WTC11 (cell line): ENCODE results near the gene SHFL. TPM values are rescaled to one million over a fixed set of nuclear protein-coding genes. Genes with fewer than 3 reads are reported as not detected.
A peak's percentile ranks its signal among the peaks of the same experiment; 100 is the strongest.

Experiments
- ATAC-seq: fragments of 200-7000 bp; cut with Tn5 transposase; 2 replicates; pipeline ENCODE4 v1.10.0; 2021; ENCODE audit warnings: mild to moderate bottlenecking, moderate library complexity
- CTCF ChIA-PET: fragments of 300-600 bp; sonication (Branson Sonifier 250); formaldehyde crosslinking; loops from one replicate; lab custom pipeline; 2021; ENCODE audit warnings: antibody characterized with exemption; lab: Charles Lee
- POLR2A ChIA-PET: fragments of 350-600 bp; sonication (Branson Sonifier 250); formaldehyde crosslinking; loops from one replicate; lab custom pipeline; 2021; ENCODE audit warnings: antibody characterized with exemption; lab: Charles Lee
- DNase-seq: peaks from one replicate; pipeline ENCODE4 v3.0.0; 2021; ENCODE audit warnings: low spot score
- H3K27ac Mint-ChIP-seq: 2 replicates; pipeline ENCODE4 v1.8.0; 2021; ENCODE audit warnings: mixed read lengths
- H3K27me3 Mint-ChIP-seq: 2 replicates; pipeline ENCODE4 v1.8.0; 2021; ENCODE audit warnings: low read depth, mild to moderate bottlenecking, moderate library complexity, mixed read lengths
- H3K36me3 Mint-ChIP-seq: 2 replicates; pipeline ENCODE4 v1.8.0; 2021; ENCODE audit warnings: mixed read lengths
- H3K4me1 Mint-ChIP-seq: 2 replicates; pipeline ENCODE4 v1.8.0; 2022; ENCODE audit warnings: mixed read lengths
- H3K4me3 Mint-ChIP-seq: 2 replicates; pipeline ENCODE4 v1.8.0; 2021; ENCODE audit warnings: mild to moderate bottlenecking, moderate library complexity, mixed read lengths
- H3K9me3 Mint-ChIP-seq: 2 replicates; pipeline ENCODE4 v1.8.0; 2021; ENCODE audit warnings: mixed read lengths
- CREB1 ChIP-seq: sonication (generic); formaldehyde crosslinking; IDR thresholded peaks from 2 replicates; pipeline ENCODE4 v1.8.0; 2023; ENCODE audit warnings: mild to moderate bottlenecking, missing genetic modification reagents
- CREM ChIP-seq: sonication (generic); formaldehyde crosslinking; IDR thresholded peaks from 2 replicates; pipeline ENCODE4 v1.8.1; 2022; ENCODE audit warnings: mild to moderate bottlenecking, missing genetic modification reagents, moderate library complexity
- EMX1 ChIP-seq: fragments of 250-450 bp; sonication (Bioruptor Pico); IDR thresholded peaks from 2 replicates; pipeline ENCODE4 v1.8.0; 2021; ENCODE audit warnings: mild to moderate bottlenecking
- GTF2I ChIP-seq: fragments of 250-450 bp; sonication (Bioruptor Pico); conservative IDR thresholded peaks from 2 replicates; pipeline ENCODE4 v1.4.0; 2021; ENCODE audit warnings: mild to moderate bottlenecking
- JUN ChIP-seq: sonication (generic); formaldehyde crosslinking; IDR thresholded peaks from 2 replicates; pipeline ENCODE4 v1.8.0; 2023; ENCODE audit warnings: mild to moderate bottlenecking, missing genetic modification reagents
- OVOL2 ChIP-seq: fragments of 250-450 bp; sonication (Bioruptor Pico); IDR thresholded peaks from 2 replicates; pipeline ENCODE4 v1.9.0; 2021; ENCODE audit warnings: mild to moderate bottlenecking, borderline replicate concordance
- TCF7 ChIP-seq: sonication (generic); formaldehyde crosslinking; IDR thresholded peaks from 2 replicates; pipeline ENCODE4 v1.8.0; 2022; ENCODE audit warnings: mild to moderate bottlenecking, low read depth, missing genetic modification reagents, moderate library complexity
- ZNF671 ChIP-seq: fragments of 250-450 bp; sonication (Bioruptor Pico); IDR thresholded peaks from 2 replicates; pipeline ENCODE4 v1.8.0; 2021; ENCODE audit warnings: mild to moderate bottlenecking
- total RNA-seq: library from RNA; stranded (reverse); gene quantifications from 3 replicates; pipeline ENCODE4 v1.2.3, GENCODE V29; 2021
- TF ChIP-seq, protein P1 (sequence below): fragments of 250-450 bp; sonication (Bioruptor Pico); IDR thresholded peaks from 2 replicates; pipeline ENCODE4 v1.8.0; 2021; ENCODE audit warnings: mild to moderate bottlenecking
- TF ChIP-seq, protein P2 (sequence below): fragments of 250-450 bp; sonication (Bioruptor Pico); IDR thresholded peaks from 2 replicates; pipeline ENCODE4 v1.9.0; 2021; ENCODE audit warnings: mild to moderate bottlenecking
- TF ChIP-seq, protein P3 (sequence below): sonication (generic); formaldehyde crosslinking; IDR thresholded peaks from 2 replicates; pipeline ENCODE4 v1.8.1; 2023; ENCODE audit warnings: mild to moderate bottlenecking, missing genetic modification reagents
- TF ChIP-seq, protein P4 (sequence below): sonication (generic); formaldehyde crosslinking; IDR thresholded peaks from 2 replicates; pipeline ENCODE4 v1.8.1; 2022; ENCODE audit warnings: low read depth, mild to moderate bottlenecking, moderate library complexity, missing genetic modification reagents, borderline replicate concordance
- TF ChIP-seq, protein P5 (sequence below): sonication (generic); formaldehyde crosslinking; IDR thresholded peaks from 2 replicates; pipeline ENCODE4 v1.8.0; 2022; ENCODE audit warnings: mild to moderate bottlenecking, missing genetic modification reagents

The SHFL gene
- total RNA-seq, 1 experiment from 2014 or later, result 22.5 TPM

DNA sequence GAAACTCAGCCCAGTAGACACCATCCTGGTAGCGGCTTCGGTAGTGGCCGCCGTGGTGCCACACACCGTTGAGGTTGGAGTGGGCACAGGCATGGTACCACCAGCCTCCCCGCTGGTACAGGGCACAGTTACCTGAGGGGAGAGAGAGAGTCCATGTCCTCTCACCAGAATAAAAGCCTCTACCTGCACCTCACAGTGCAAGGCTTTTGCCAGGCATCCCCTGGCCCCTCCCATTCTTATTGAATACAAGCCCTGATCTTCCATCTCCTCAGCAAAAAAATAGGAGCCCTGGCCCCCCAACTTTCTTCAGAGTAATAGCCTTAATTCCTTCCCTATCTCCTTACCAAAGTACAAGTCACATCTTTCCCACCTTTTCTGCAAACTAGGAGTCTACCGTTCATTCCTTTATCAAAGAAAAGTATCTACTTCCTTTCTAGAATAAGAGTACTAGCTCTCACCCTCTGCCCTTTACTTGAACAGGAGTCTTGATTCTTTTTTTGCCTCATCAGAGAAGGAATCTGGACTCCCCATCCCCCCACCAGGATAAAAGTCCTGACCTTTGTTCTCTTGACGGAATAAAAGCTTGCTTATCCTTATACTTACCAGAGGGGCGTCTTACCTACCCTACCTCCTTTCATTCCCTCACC lies 6.7 kb downstream of the SHFL start:
- Mint-ChIP-seq H3K9me3 (no peaks in the 10 kb centered on the region), H3K36me3 (peaks cover 14% of the 10 kb centered on the region), H3K27ac (no peak overlapping the region), H3K4me3 (no peak overlapping the region), H3K4me1 (no peaks in the 10 kb centered on the region), H3K27me3 (peaks cover 40% of the 10 kb centered on the region)
- POLR2A ChIA-PET, result interaction anchor here (0.6 kb wide), 1 partner anchor 1024 kb away, joined by 7 read pairs; no protein-coding TSS in a partner anchor
- TF ChIP-seq GTF2I (CRISPR knock-in tag), result peak; percentile 83; the same call in 1 of the 2 replicates
- TF ChIP-seq, protein P1, sequence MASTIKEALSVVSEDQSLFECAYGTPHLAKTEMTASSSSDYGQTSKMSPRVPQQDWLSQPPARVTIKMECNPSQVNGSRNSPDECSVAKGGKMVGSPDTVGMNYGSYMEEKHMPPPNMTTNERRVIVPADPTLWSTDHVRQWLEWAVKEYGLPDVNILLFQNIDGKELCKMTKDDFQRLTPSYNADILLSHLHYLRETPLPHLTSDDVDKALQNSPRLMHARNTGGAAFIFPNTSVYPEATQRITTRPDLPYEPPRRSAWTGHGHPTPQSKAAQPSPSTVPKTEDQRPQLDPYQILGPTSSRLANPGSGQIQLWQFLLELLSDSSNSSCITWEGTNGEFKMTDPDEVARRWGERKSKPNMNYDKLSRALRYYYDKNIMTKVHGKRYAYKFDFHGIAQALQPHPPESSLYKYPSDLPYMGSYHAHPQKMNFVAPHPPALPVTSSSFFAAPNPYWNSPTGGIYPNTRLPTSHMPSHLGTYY (CRISPR knock-in tag), result no peak
- ATAC-seq (no peak), DNase-seq (no peak)
- CTCF ChIA-PET, result no interaction called here

DNA sequence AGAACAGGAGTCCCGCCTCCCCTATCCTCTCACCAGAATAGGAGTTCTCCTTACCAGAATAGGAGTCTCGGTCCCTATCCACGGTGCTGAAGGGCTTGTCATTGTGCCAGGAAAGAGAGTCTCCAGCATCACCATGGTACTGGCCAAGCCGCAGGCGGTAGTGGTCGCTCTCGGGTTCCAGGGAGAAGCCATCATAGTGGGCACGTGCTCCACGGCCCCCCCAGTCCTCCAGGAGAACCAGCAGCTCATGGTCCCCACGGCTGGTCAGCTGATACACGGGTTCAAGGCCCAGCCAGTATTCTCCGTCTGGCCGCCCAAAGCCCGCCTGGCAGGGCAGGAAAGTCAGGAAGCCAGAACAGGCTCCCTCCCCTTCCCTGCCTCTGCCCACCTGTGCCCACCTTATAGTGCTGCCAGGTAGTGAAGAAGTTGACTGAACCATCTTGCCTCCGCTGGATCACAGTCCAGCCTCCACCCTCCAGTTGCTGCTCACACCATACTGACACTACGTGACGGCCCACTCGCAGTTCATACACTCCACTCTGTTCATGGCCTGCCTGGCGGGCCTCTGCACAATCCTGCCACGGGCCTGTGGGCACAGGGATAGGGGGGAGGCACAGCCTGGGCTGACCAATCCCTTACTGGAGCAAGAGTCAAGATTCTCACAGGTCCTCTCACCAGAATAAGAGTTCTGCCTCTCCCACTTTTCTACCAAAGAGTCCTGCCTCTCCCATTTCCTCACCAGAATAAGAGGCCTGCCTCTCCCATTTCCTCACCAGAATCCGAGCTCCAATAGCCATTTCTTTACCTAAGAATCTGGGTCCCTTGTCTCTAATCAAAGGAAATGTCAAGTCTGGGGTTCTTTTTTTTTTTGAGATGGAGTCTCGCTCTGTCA lies 7.4 kb downstream of the SHFL start:
- H3K27ac Mint-ChIP-seq, result no peak overlapping the region
- H3K27me3 Mint-ChIP-seq, result peaks cover 48% of the 10 kb centered on the region
- ChIA-PET POLR2A (no interaction called here), CTCF (no interaction called here)
- H3K4me1 Mint-ChIP-seq, result no peaks in the 10 kb centered on the region
- DNase-seq, result peak; percentile 24
- ATAC-seq, result no peak
- TF ChIP-seq, protein P2, sequence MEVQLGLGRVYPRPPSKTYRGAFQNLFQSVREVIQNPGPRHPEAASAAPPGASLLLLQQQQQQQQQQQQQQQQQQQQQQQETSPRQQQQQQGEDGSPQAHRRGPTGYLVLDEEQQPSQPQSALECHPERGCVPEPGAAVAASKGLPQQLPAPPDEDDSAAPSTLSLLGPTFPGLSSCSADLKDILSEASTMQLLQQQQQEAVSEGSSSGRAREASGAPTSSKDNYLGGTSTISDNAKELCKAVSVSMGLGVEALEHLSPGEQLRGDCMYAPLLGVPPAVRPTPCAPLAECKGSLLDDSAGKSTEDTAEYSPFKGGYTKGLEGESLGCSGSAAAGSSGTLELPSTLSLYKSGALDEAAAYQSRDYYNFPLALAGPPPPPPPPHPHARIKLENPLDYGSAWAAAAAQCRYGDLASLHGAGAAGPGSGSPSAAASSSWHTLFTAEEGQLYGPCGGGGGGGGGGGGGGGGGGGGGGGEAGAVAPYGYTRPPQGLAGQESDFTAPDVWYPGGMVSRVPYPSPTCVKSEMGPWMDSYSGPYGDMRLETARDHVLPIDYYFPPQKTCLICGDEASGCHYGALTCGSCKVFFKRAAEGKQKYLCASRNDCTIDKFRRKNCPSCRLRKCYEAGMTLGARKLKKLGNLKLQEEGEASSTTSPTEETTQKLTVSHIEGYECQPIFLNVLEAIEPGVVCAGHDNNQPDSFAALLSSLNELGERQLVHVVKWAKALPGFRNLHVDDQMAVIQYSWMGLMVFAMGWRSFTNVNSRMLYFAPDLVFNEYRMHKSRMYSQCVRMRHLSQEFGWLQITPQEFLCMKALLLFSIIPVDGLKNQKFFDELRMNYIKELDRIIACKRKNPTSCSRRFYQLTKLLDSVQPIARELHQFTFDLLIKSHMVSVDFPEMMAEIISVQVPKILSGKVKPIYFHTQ (CRISPR knock-in tag), result no peak
- TF ChIP-seq, protein P3, sequence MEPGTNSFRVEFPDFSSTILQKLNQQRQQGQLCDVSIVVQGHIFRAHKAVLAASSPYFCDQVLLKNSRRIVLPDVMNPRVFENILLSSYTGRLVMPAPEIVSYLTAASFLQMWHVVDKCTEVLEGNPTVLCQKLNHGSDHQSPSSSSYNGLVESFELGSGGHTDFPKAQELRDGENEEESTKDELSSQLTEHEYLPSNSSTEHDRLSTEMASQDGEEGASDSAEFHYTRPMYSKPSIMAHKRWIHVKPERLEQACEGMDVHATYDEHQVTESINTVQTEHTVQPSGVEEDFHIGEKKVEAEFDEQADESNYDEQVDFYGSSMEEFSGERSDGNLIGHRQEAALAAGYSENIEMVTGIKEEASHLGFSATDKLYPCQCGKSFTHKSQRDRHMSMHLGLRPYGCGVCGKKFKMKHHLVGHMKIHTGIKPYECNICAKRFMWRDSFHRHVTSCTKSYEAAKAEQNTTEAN (CRISPR knock-in tag), result no peak
- TF ChIP-seq, protein P4, sequence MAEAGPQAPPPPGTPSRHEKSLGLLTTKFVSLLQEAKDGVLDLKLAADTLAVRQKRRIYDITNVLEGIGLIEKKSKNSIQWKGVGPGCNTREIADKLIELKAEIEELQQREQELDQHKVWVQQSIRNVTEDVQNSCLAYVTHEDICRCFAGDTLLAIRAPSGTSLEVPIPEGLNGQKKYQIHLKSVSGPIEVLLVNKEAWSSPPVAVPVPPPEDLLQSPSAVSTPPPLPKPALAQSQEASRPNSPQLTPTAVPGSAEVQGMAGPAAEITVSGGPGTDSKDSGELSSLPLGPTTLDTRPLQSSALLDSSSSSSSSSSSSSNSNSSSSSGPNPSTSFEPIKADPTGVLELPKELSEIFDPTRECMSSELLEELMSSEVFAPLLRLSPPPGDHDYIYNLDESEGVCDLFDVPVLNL (CRISPR knock-in tag), result no peak
- TF ChIP-seq JUN (CRISPR knock-in tag) (no peak), EMX1 (CRISPR knock-in tag) (no peak), CREB1 (CRISPR knock-in tag) (no peak)
- H3K36me3 Mint-ChIP-seq, result peaks cover 14% of the 10 kb centered on the region
- no peaks in the 10 kb centered on the region for H3K9me3 Mint-ChIP-seq
- H3K4me3 Mint-ChIP-seq, result no peak overlapping the region

DNA sequence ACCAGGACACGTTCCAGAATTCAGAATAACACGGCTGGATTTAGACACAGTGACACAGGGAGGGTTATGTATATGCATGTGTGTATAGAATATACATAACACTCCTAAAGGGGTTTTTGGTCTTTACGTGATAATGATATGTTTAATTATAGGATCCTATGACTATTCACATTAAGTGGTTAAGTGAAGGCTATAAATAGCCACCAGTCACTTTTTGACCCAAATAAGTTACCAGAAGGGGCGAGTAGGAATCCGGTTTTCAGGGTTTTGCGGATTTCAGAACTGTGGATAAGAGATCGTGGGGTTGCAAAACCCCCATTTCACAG lies 9.5 kb downstream of the SHFL start:
- DNase-seq (no peak), ATAC-seq (no peak)
- H3K9me3 Mint-ChIP-seq, result no peaks in the 10 kb centered on the region
- POLR2A ChIA-PET, result interaction anchor here (1.2 to 1.4 kb wide), 2 partner anchors 10 to 19 kb away, joined by 6 to 9 read pairs; partner anchors contain the start of gene PPAN
- H3K36me3 Mint-ChIP-seq, result peaks cover 9% of the 10 kb centered on the region
- TF ChIP-seq OVOL2 (CRISPR knock-in tag) (no peak), ZNF671 (CRISPR knock-in tag) (no peak), CREM (CRISPR knock-in tag) (no peak), TCF7 (CRISPR knock-in tag) (no peak)
- TF ChIP-seq, protein P5, sequence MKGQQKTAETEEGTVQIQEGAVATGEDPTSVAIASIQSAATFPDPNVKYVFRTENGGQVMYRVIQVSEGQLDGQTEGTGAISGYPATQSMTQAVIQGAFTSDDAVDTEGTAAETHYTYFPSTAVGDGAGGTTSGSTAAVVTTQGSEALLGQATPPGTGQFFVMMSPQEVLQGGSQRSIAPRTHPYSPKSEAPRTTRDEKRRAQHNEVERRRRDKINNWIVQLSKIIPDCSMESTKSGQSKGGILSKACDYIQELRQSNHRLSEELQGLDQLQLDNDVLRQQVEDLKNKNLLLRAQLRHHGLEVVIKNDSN (CRISPR knock-in tag), result no peak; the same call in 1 of the 2 replicates
- TF ChIP-seq, protein P4 (CRISPR knock-in tag), result no peak
- CTCF ChIA-PET, result interaction anchor here (0.7 to 3.0 kb wide), 10 partner anchors 11 to 165 kb away, joined by 3 to 23 read pairs (median 9); partner anchors contain the start of gene PPAN
- no peak overlapping the region for H3K27ac Mint-ChIP-seq
- peaks cover 2% of the 10 kb centered on the region; the same call in 1 of the 2 replicates for H3K4me1 Mint-ChIP-seq
- peaks cover 62% of the 10 kb centered on the region for H3K27me3 Mint-ChIP-seq
- no peak overlapping the region for H3K4me3 Mint-ChIP-seq
